Ureter (tissue), 1 donor: Measurements from ENCODE around the gene HECW1. TPM values are rescaled to one million over a fixed set of nuclear protein-coding genes. Genes with fewer than 3 reads are reported as not detected.

Experiments used
- DNase-seq: peaks from one replicate; pipeline ENCODE4 v3.0.0-alpha.2; 2020; ENCODE audit warnings: low spot score
- total RNA-seq: library from RNA; stranded (reverse); gene quantifications from one replicate; pipeline ENCODE4 v1.2.4, GENCODE V29; 2023
- donor health status: DM: yes; HTN: yes; CAD: no.

HECW1 gene
- total RNA-seq, 1 donor from 2014 or later = 1.3 TPM

GRCh38 chr7:43148161-43148731 is 35.8 kb downstream of the HECW1 start:
- DNase-seq = no peak

GRCh38 chr7:43151076-43151475 is 38.6 kb downstream of the HECW1 start:
- DNase-seq = no peak

- no peak for DNase-seq
These were observed 40.2 kb downstream of the HECW1 start for GRCh38 chr7:43152696-43153095.

- no peak for DNase-seq
These were observed 43.2 kb downstream of the HECW1 start for GRCh38 chr7:43155636-43156035.

- DNase-seq = no peak
These were observed 51.4 kb downstream of the HECW1 start for GRCh38 chr7:43163885-43164284.

GRCh38 chr7:43164757-43165156 is 52.3 kb downstream of the HECW1 start:
- no peak for DNase-seq

GRCh38 chr7:43166686-43167085 is 54.2 kb downstream of the HECW1 start:
- DNase-seq = no peak

- DNase-seq = no peak
These were observed 56.6 kb downstream of the HECW1 start for GRCh38 chr7:43169076-43169475.

GRCh38 chr7:43170571-43170970 is 58.1 kb downstream of the HECW1 start:
- DNase-seq = no peak

GRCh38 chr7:43175570-43176200 is 63.2 kb downstream of the HECW1 start:
- no peak for DNase-seq

GRCh38 chr7:43179393-43179792 is 66.9 kb downstream of the HECW1 start:
- no peak for DNase-seq

- DNase-seq = no peak
These were observed 80.5 kb downstream of the HECW1 start for GRCh38 chr7:43192806-43193460.

- DNase-seq = no peak
These were observed 81.4 kb downstream of the HECW1 start for GRCh38 chr7:43193893-43194292.

- DNase-seq = no peak
These were observed 82.8 kb downstream of the HECW1 start for GRCh38 chr7:43195256-43195655.

GRCh38 chr7:43195768-43196167 is 83.3 kb downstream of the HECW1 start:
- DNase-seq = no peak

GRCh38 chr7:43196379-43196778 is 83.9 kb downstream of the HECW1 start:
- DNase-seq = no peak

- DNase-seq = no peak
These were observed 85.6 kb downstream of the HECW1 start for GRCh38 chr7:43198016-43198415.

GRCh38 chr7:43198599-43199090 is 86.2 kb downstream of the HECW1 start:
- DNase-seq = no peak

GRCh38 chr7:43199371-43200160 is 87.1 kb downstream of the HECW1 start:
- no peak for DNase-seq

- no peak for DNase-seq
These were observed 89.5 kb downstream of the HECW1 start for GRCh38 chr7:43201912-43202311.

- no peak for DNase-seq
These were observed 91.6 kb downstream of the HECW1 start for GRCh38 chr7:43204081-43204480.

GRCh38 chr7:43205171-43205795 is 92.8 kb downstream of the HECW1 start:
- no peak for DNase-seq
